ENCODE data around the gene TEX30.

The TEX30 gene

DNA sequence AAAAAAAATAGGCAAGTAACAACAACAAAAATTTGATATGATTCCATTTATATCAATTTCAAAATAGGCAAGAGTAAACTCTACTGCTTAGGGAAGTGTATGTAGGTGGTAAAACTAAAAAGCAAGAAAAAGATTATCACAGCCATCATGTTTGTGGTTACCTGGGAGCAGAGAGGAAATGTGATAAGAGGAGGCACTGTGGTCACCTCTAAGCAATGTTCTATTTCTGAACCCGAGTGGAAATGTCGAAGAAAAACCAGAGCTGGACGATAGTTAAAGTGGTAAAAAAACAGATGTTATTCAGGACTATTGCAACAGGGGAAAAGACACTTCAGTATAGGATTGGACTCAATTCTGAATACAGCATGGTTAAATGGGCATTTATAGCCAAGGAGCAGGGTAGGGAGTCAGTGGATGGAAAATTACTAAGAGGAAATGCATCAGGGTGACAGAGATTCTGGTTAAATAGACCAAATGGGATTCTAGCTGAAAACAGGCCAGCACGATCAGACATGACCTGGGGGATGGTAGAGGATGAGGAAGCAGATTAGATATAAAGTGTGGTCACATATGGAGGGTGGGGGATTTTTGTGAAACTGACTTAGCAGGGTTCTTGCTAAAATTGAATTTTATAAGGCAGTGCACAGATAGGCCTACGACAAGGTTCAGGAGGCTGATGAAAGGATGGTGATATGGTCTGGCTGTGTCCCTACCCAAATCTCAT lies 6.0 kb upstream of the TEX30 start:
- no peak overlapping the region for H3K4me3 ChIP-seq (ENCODE audit: low read depth, low read length)
- no peak for TF ChIP-seq CTCF (IDR thresholded peaks at IDR 0.05; ENCODE audit: control insufficient read depth, extremely low read depth, insufficient read depth)
- DNase-seq (ENCODE audit: low read depth), result no peak

DNA sequence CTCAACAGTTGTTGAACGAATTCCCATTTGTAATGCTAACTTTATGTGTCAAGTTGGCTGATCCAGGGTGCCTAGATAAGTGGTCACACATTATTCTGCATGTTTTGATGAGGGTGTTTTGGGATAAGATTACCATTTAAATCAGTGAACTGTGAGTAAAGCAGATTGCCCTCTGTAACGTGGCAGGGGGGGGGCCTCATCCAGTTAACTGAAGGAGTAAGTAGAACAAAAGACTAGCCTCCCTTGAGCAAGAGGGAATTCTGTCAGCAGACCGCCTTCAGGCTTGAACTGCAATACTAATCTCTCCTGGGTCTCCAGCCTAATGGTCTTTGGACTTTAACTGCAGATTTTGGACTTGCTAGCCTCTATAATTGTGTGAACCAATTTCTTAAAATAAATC lies 4.2 kb upstream of the TEX30 start:
- DNase-seq (ENCODE audit: low read depth), result no peak
- TF ChIP-seq CTCF (IDR thresholded peaks at IDR 0.05; ENCODE audit: control insufficient read depth, extremely low read depth, insufficient read depth), result no peak
- no peak overlapping the region for H3K4me3 ChIP-seq (ENCODE audit: low read depth, low read length)

GRCh38 chr13:102776271-102776670 lies 2.7 kb upstream of the TEX30 start:
- TF ChIP-seq CTCF (IDR thresholded peaks at IDR 0.05; ENCODE audit: control insufficient read depth, extremely low read depth, insufficient read depth), result no peak
- no peak for DNase-seq (ENCODE audit: low read depth)
- H3K4me3 ChIP-seq (ENCODE audit: low read depth, low read length), result no peak overlapping the region

DNA sequence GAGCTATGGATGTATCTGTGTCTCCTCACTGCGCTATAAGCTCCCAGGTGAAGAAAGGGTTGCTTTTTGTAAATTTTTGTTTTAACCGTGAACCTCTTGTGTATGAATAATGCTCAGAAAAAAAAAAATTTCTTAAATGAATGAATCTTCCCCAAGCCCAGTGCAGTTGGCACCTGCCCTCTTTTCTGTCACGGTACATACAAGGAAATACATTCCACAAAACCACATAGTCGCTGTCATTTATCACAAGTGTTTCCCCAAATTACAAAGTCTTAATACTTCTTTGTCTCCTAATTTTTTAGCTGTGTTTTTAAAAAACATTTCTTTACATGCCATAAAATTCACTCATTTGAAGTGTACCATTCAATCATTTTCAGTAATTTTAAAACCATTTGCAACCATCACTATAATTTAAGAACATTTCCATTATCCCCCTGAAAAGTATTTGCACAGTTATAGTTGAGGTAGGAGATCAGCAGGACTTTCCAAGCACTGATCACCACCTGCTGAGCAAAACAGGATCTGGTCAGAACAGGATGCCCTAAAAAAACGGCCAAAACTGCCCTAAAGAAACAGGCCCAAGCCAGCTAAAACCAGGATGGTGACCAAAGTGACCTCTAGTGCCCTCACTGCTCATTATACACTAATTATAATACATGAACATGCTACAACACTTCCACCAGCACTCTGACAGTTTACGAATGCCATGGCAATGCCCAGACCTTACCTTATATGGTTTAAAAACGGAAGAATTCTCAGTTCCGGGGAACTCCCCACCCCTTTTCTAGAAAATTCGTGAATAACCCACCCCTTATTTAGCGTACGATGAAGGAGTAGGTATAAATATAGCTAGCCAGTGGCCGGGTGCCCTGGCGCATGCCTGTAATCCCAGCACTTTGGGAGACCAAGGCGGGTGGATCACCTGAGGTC lies 1.3 kb upstream of the TEX30 start:
- no peak overlapping the region for H3K4me3 ChIP-seq (ENCODE audit: low read depth, low read length)
- no peak for DNase-seq (ENCODE audit: low read depth)
- TF ChIP-seq CTCF (IDR thresholded peaks at IDR 0.05; ENCODE audit: control insufficient read depth, extremely low read depth, insufficient read depth), result no peak

DNA sequence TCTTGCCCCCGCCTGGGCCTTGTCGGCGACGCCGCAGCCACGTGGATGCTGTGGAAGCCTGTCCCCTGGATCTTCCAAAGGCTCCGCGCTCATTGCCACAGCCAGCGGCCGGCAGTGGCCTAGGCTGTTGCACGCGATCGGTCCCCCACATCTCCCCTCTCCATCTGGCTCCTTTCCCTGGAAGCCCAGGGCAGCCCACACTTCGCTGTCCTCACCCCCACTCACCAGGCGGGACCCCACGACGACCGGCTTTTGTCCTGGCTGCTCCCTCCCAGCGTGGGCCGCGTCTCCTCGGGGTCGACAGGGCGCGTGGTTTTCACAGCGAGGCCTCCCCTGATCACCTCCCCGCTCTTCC lies 605 bp upstream of the TEX30 start:
- no peak for DNase-seq (ENCODE audit: low read depth)
- no peak for TF ChIP-seq CTCF (IDR thresholded peaks at IDR 0.05; ENCODE audit: control insufficient read depth, extremely low read depth, insufficient read depth)
- H3K4me3 ChIP-seq (ENCODE audit: low read depth, low read length), result peak overlapping the region; percentile 77

DNA sequence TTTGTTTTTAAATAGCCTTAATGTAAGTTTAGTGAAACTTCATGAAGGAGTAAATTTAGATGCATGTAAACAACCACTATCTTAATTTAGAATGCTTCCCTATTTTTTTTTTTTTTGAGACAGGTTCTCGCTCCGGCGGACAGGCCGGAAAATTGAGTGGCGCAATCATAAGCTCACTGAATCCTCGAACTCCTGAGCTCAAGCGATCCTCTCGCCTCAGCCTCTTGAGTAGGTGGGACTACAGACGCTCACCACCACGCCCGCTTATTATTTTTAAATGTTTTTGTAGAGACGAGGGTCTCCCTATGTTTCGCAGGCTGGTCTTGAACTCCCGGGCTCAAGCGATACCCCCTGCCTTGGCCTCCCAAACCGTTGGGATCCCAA lies 1.6 kb downstream of the TEX30 start:
- no peak overlapping the region for H3K4me3 ChIP-seq (ENCODE audit: low read depth, low read length)
- no peak for TF ChIP-seq CTCF (IDR thresholded peaks at IDR 0.05; ENCODE audit: control insufficient read depth, extremely low read depth, insufficient read depth)
- no peak for DNase-seq (ENCODE audit: low read depth)

Data from LNCaP clone FGC (cell line).